ENCODE data around the gene FSTL4. TPM values are rescaled to one million over a fixed set of nuclear protein-coding genes. Genes with fewer than 3 reads are reported as not detected.

Gene FSTL4
- total RNA-seq = 1 to 10 TPM; 2.3 to 6.0 TPM
- polyA plus RNA-seq (ENCODE audit: insufficient read length in 2 of 2) = 1 to 10 TPM; 4.9 to 6.4 TPM
- long read RNA-seq, donor 1 = 0 reads
- long read RNA-seq, donor 2 = 0 reads
- long read RNA-seq, donor 3, full-length matches to known transcripts = 2 of 2 reads
- long read RNA-seq, donor 3, partial matches to known transcripts = 0 of 2 reads
- long read RNA-seq, donor 3, other reads (novel, unspliced or antisense) = 0 of 2 reads
- long read RNA-seq, donor 4 = 0 reads

GRCh38 chr5:133612249-133612860 lies at the start of gene FSTL4:
Gene FSTL4, minus strand, starts transcription at chr5:133612541.
- Histone ChIP-seq H3K4me3 (ENCODE audit: low read depth, low read length) (peak within 1 kb of the TSS; percentile 38), H3K27ac (ENCODE audit: low read depth, low read length) (no peak within 1 kb of the TSS), H3K36me3 (ENCODE audit: control insufficient read depth, insufficient read depth, low read length) (no peaks in the 10 kb centered on the region), H3K27me3 (ENCODE audit: control insufficient read depth, insufficient read depth, low read length) (peaks cover 62% of the 10 kb centered on the region), H3K4me1 (ENCODE audit: control insufficient read depth, insufficient read depth, low read length) (peaks cover 17% of the 10 kb centered on the region), H3K9me3 (ENCODE audit: control insufficient read depth, insufficient read depth, low read length) (no peaks in the 10 kb centered on the region)
- WGBS (ENCODE audit: insufficient coverage) = under 1% methylated on average over 73 of the region's 74 CpGs
- DNase-seq (ENCODE audit: low read depth in 4 of 6, low spot score in 6 of 6) = peak in 2 of 6 donors; percentile 65 to 84

GRCh38 chr5:133661389-133661788 lies 49.0 kb upstream of the FSTL4 start:
- Histone ChIP-seq H3K9me3 (ENCODE audit: control insufficient read depth, insufficient read depth, low read length) (no peaks in the 10 kb centered on the region), H3K27me3 (ENCODE audit: control insufficient read depth, insufficient read depth, low read length) (no peaks in the 10 kb centered on the region), H3K4me3 (ENCODE audit: low read depth, low read length) (no peak overlapping the region), H3K4me1 (ENCODE audit: control insufficient read depth, insufficient read depth, low read length) (no peaks in the 10 kb centered on the region), H3K27ac (ENCODE audit: low read depth, low read length) (no peak overlapping the region), H3K36me3 (ENCODE audit: control insufficient read depth, insufficient read depth, low read length) (no peaks in the 10 kb centered on the region)
- DNase-seq (ENCODE audit: low read depth in 4 of 6, low spot score in 6 of 6) = no peak
- WGBS (ENCODE audit: insufficient coverage) = 100% methylated on average over 2 of the region's 2 CpGs

- WGBS (ENCODE audit: insufficient coverage) = no CpG with 5 or more reads among the region's 1 CpG
- H3K4me1 ChIP-seq (ENCODE audit: control insufficient read depth, insufficient read depth, low read length) = no peaks in the 10 kb centered on the region
- no peaks in the 10 kb centered on the region for H3K9me3 ChIP-seq (ENCODE audit: control insufficient read depth, insufficient read depth, low read length)
- no peak overlapping the region for H3K27ac ChIP-seq (ENCODE audit: low read depth, low read length)
- H3K4me3 ChIP-seq (ENCODE audit: low read depth, low read length) = no peak overlapping the region
- DNase-seq (ENCODE audit: low read depth in 4 of 6, low spot score in 6 of 6) = no peak
- no peaks in the 10 kb centered on the region for H3K27me3 ChIP-seq (ENCODE audit: control insufficient read depth, insufficient read depth, low read length)
- H3K36me3 ChIP-seq (ENCODE audit: control insufficient read depth, insufficient read depth, low read length) = no peaks in the 10 kb centered on the region
Measured at GRCh38 chr5:133658327-133658726, 46.0 kb upstream of the FSTL4 start.

GRCh38 chr5:133657036-133657435 lies 44.7 kb upstream of the FSTL4 start:
- DNase-seq (ENCODE audit: low read depth in 4 of 6, low spot score in 6 of 6) = no peak
- Histone ChIP-seq H3K36me3 (ENCODE audit: control insufficient read depth, insufficient read depth, low read length) (no peaks in the 10 kb centered on the region), H3K4me3 (ENCODE audit: low read depth, low read length) (no peak overlapping the region), H3K27me3 (ENCODE audit: control insufficient read depth, insufficient read depth, low read length) (no peaks in the 10 kb centered on the region), H3K9me3 (ENCODE audit: control insufficient read depth, insufficient read depth, low read length) (no peaks in the 10 kb centered on the region), H3K27ac (ENCODE audit: low read depth, low read length) (no peak overlapping the region), H3K4me1 (ENCODE audit: control insufficient read depth, insufficient read depth, low read length) (no peaks in the 10 kb centered on the region)
- 100% methylated on average over 3 of the region's 5 CpGs for WGBS (ENCODE audit: insufficient coverage)

- WGBS (ENCODE audit: insufficient coverage) = 100% methylated on average over 1 of the region's 1 CpG
- no peaks in the 10 kb centered on the region for H3K27me3 ChIP-seq (ENCODE audit: control insufficient read depth, insufficient read depth, low read length)
Measured at GRCh38 chr5:133655966-133656365, 43.6 kb upstream of the FSTL4 start.

GRCh38 chr5:133653760-133654049 lies 41.4 kb upstream of the FSTL4 start:
- DNase-seq (ENCODE audit: low read depth in 4 of 6, low spot score in 6 of 6) = peak in 1 of 6 donors; percentile 36
- WGBS (ENCODE audit: insufficient coverage) = 17% methylated on average over 2 of the region's 4 CpGs
- Histone ChIP-seq H3K4me1 (ENCODE audit: control insufficient read depth, insufficient read depth, low read length) (no peaks in the 10 kb centered on the region), H3K9me3 (ENCODE audit: control insufficient read depth, insufficient read depth, low read length) (no peaks in the 10 kb centered on the region), H3K36me3 (ENCODE audit: control insufficient read depth, insufficient read depth, low read length) (no peaks in the 10 kb centered on the region), H3K27me3 (ENCODE audit: control insufficient read depth, insufficient read depth, low read length) (no peaks in the 10 kb centered on the region), H3K4me3 (ENCODE audit: low read depth, low read length) (no peak overlapping the region), H3K27ac (ENCODE audit: low read depth, low read length) (no peak overlapping the region)

More at GRCh38 chr5:133655966-133656365, 43.6 kb upstream of the FSTL4 start:
- DNase-seq (ENCODE audit: low read depth in 4 of 6, low spot score in 6 of 6) = no peak
- Histone ChIP-seq H3K36me3 (ENCODE audit: control insufficient read depth, insufficient read depth, low read length) (no peaks in the 10 kb centered on the region), H3K4me3 (ENCODE audit: low read depth, low read length) (no peak overlapping the region), H3K4me1 (ENCODE audit: control insufficient read depth, insufficient read depth, low read length) (no peaks in the 10 kb centered on the region), H3K27ac (ENCODE audit: low read depth, low read length) (no peak overlapping the region), H3K9me3 (ENCODE audit: control insufficient read depth, insufficient read depth, low read length) (no peaks in the 10 kb centered on the region)

GRCh38 chr5:133652951-133653759 lies 40.8 kb upstream of the FSTL4 start:
- 72% methylated on average over 5 of the region's 9 CpGs for whole genome bisulfite sequencing (ENCODE audit: insufficient coverage)
- Histone ChIP-seq H3K4me3 (ENCODE audit: low read depth, low read length) (no peak overlapping the region), H3K36me3 (ENCODE audit: control insufficient read depth, insufficient read depth, low read length) (no peaks in the 10 kb centered on the region), H3K27ac (ENCODE audit: low read depth, low read length) (no peak overlapping the region), H3K9me3 (ENCODE audit: control insufficient read depth, insufficient read depth, low read length) (no peaks in the 10 kb centered on the region), H3K27me3 (ENCODE audit: control insufficient read depth, insufficient read depth, low read length) (no peaks in the 10 kb centered on the region), H3K4me1 (ENCODE audit: control insufficient read depth, insufficient read depth, low read length) (no peaks in the 10 kb centered on the region)
- no peak for DNase-seq (ENCODE audit: low read depth in 4 of 6, low spot score in 6 of 6)

GRCh38 chr5:133644000-133644865 lies 31.9 kb upstream of the FSTL4 start:
- Histone ChIP-seq H3K4me3 (ENCODE audit: low read depth, low read length) (no peak overlapping the region), H3K4me1 (ENCODE audit: control insufficient read depth, insufficient read depth, low read length) (no peaks in the 10 kb centered on the region), H3K36me3 (ENCODE audit: control insufficient read depth, insufficient read depth, low read length) (no peaks in the 10 kb centered on the region), H3K9me3 (ENCODE audit: control insufficient read depth, insufficient read depth, low read length) (no peaks in the 10 kb centered on the region), H3K27me3 (ENCODE audit: control insufficient read depth, insufficient read depth, low read length) (peaks cover 2% of the 10 kb centered on the region), H3K27ac (ENCODE audit: low read depth, low read length) (no peak overlapping the region)
- no peak for DNase-seq (ENCODE audit: low read depth in 4 of 6, low spot score in 6 of 6)
- WGBS (ENCODE audit: insufficient coverage) = 37% methylated on average over 3 of the region's 8 CpGs

- Histone ChIP-seq H3K4me3 (ENCODE audit: low read depth, low read length) (no peak overlapping the region), H3K27ac (ENCODE audit: low read depth, low read length) (no peak overlapping the region)
Measured at GRCh38 chr5:133643365-133643764, 31.0 kb upstream of the FSTL4 start.

More at GRCh38 chr5:133643365-133643764, 31.0 kb upstream of the FSTL4 start:
- no peaks in the 10 kb centered on the region for H3K9me3 ChIP-seq (ENCODE audit: control insufficient read depth, insufficient read depth, low read length)
- no peaks in the 10 kb centered on the region for H3K4me1 ChIP-seq (ENCODE audit: control insufficient read depth, insufficient read depth, low read length)
- H3K27me3 ChIP-seq (ENCODE audit: control insufficient read depth, insufficient read depth, low read length) = peaks cover 2% of the 10 kb centered on the region
- DNase-seq (ENCODE audit: low read depth in 4 of 6, low spot score in 6 of 6) = no peak
- H3K36me3 ChIP-seq (ENCODE audit: control insufficient read depth, insufficient read depth, low read length) = no peaks in the 10 kb centered on the region
- WGBS (ENCODE audit: insufficient coverage) = no CpG with 5 or more reads among the region's 4 CpGs
